K562 (cell line): ENCODE measurements around the gene CFAP410. TPM values are rescaled to one million over a fixed set of nuclear protein-coding genes. Genes with fewer than 3 reads are reported as not detected.

Source experiments
- ATAC-seq: fragments of 200-7000 bp; cut with Tn5 transposase; 3 replicates; pipeline ENCODE4 v1.9.1; 2020; ENCODE audit warnings: moderate library complexity
- BruUV-seq: library from RNA; stranded (reverse); fragments of 400-500 nt; replicated peaks from 2 replicates; lab custom pipeline; 2021; lab: Mats Ljungman, UMichigan
- CTCF ChIA-PET: fragments of 300-600 bp; formaldehyde crosslinking; extraction: SDS; loops from one replicate; lab custom pipeline; 2021; ENCODE audit warnings: low intra/inter-chr PET ratio; lab: Yijun Ruan, JAX
- POLR2A ChIA-PET: fragments of 300-600, 350-650 bp; sonication (Branson Sonifier 250); formaldehyde crosslinking; extraction: SDS; loops from one replicate; lab custom pipeline; 2021; ENCODE audit warnings: antibody characterized with exemption, inconsistent platforms; lab: Yijun Ruan, JAX
- DNase-seq, 4 experiments: peaks; one replicate each; pipeline versions ENCODE4 v3.0.0 to v3.0.0-alpha.2; 2011 to 2018; ENCODE audit warnings: low spot score in 3 of 4, mixed read lengths in 3 of 4; ENCODE audit errors: extremely low read depth in 1 of 4
- FAIRE-seq: peaks from 2 replicates; lab custom pipeline; 2011; peaks lifted over from hg19 to GRCh38; lab: Jason Lieb, UNC
- H2AFZ ChIP-seq: 2 replicates; pipeline ENCODE4 v1.6.0; 2011; ENCODE audit warnings: low read depth, low read length, control low read depth, inconsistent platforms
- H3K27ac ChIP-seq: fragments of 200-600 bp; 3 replicates; pipeline ENCODE4 v1.8.0; 2011; ENCODE audit warnings: low read depth, mild to moderate bottlenecking, control low read depth, inconsistent platforms, low read length, moderate library complexity, mixed read lengths; ENCODE audit errors: extremely low read depth
- H3K27me3 ChIP-seq, 2 experiments: fragments of 300-600 bp in 1 of 2; 2 replicates in 1 of 2; 3 replicates in 1 of 2; pipeline versions ENCODE4 v1.6.0 to v1.8.0; 2011; ENCODE audit warnings: inconsistent platforms in 2 of 2, low read length in 2 of 2, mild to moderate bottlenecking in 1 of 2, mixed read lengths in 1 of 2, moderate library complexity in 1 of 2; ENCODE audit not compliant: control insufficient read depth in 2 of 2, insufficient read depth in 2 of 2
- H3K36me3 ChIP-seq: fragments of 300-600 bp; 3 replicates; pipeline ENCODE4 v1.8.0; 2011; ENCODE audit warnings: mild to moderate bottlenecking, low read length, inconsistent platforms; ENCODE audit not compliant: control insufficient read depth, insufficient read depth
- H3K4me1 ChIP-seq, 2 experiments: fragments of 200-600 bp in 1 of 2; replicated peaks in 1 of 2; 2 replicates in 1 of 2; 3 replicates in 1 of 2; pipeline versions ENCODE4 v1.5.1 to v1.8.0; 2011; ENCODE audit warnings: inconsistent platforms in 2 of 2, low read length in 2 of 2, mild to moderate bottlenecking in 1 of 2, mixed read lengths in 1 of 2, moderate library complexity in 1 of 2; ENCODE audit not compliant: control insufficient read depth in 2 of 2, insufficient read depth in 2 of 2
- H3K4me2 ChIP-seq: 2 replicates; pipeline ENCODE4 v1.6.1; 2011; ENCODE audit warnings: low read length, control low read depth, inconsistent platforms, mixed read lengths; ENCODE audit not compliant: insufficient read depth
- H3K4me3 ChIP-seq: fragments of 200-600 bp; sonication (generic), shearing (Covaris generic); 2 replicates; pipeline ENCODE4 v1.5.1; 2016; ENCODE audit warnings: control low read depth, inconsistent platforms
- H3K79me2 ChIP-seq: fragments of 200-600 bp; 3 replicates; pipeline ENCODE4 v1.8.0; 2011; ENCODE audit warnings: low read length, inconsistent platforms; ENCODE audit not compliant: control insufficient read depth, insufficient read depth
- H3K9ac ChIP-seq, 2 experiments: 2 replicates each; pipeline versions ENCODE4 v1.6.0 to v1.6.1; 2011; ENCODE audit warnings: low read depth in 2 of 2, low read length in 2 of 2, control low read depth in 1 of 2, inconsistent platforms in 1 of 2, mild to moderate bottlenecking in 1 of 2, mixed read lengths in 1 of 2; ENCODE audit not compliant: insufficient read depth in 1 of 2
- H3K9me1 ChIP-seq: one replicate; pipeline ENCODE4 v1.6.0; 2011; ENCODE audit warnings: inconsistent platforms, mild to moderate bottlenecking, low read length, moderate library complexity; ENCODE audit not compliant: control insufficient read depth, insufficient read depth
- H3K9me3 ChIP-seq: replicated peaks from 2 replicates; pipeline ENCODE4 v1.5.1; 2011; ENCODE audit warnings: low read depth, low read length, inconsistent platforms; ENCODE audit not compliant: control insufficient read depth, insufficient read depth
- H4K20me1 ChIP-seq: replicated peaks from 2 replicates; pipeline ENCODE4 v1.6.1; 2011; ENCODE audit warnings: low read length, inconsistent platforms, mixed read lengths; ENCODE audit not compliant: control insufficient read depth, insufficient read depth
- EP400 ChIP-seq: fragments of 450-650 bp; IDR thresholded peaks from 2 replicates; pipeline ENCODE4 v1.6.1; 2017; ENCODE audit warnings: antibody characterized with exemption, mild to moderate bottlenecking, moderate library complexity
- MAZ ChIP-seq, 2 experiments: fragments of 450-650 bp in 1 of 2; sonication (generic) in 1 of 2; formaldehyde crosslinking; IDR thresholded peaks in 1 of 2; conservative IDR thresholded peaks in 1 of 2; 2 replicates each; pipeline versions ENCODE4 v1.4.0 to v1.5.0; 2020; ENCODE audit warnings: mild to moderate bottlenecking in 1 of 2, missing genetic modification reagents in 1 of 2
- MED1 ChIP-seq: sonication (generic); formaldehyde crosslinking; IDR thresholded peaks from 2 replicates; pipeline ENCODE4 v1.8.1; 2023; ENCODE audit warnings: missing genetic modification reagents, borderline replicate concordance
- NCOA2 ChIP-seq, 2 experiments: fragments of 450-650 bp; IDR thresholded peaks; 2 replicates each; pipeline ENCODE4 v1.6.1; 2018; ENCODE audit warnings: mild to moderate bottlenecking in 2 of 2, moderate library complexity in 1 of 2; ENCODE audit not compliant: partially characterized antibody in 2 of 2
- NCOA4 ChIP-seq: fragments of 450-650 bp; IDR thresholded peaks from 2 replicates; pipeline ENCODE4 v1.6.1; 2018; ENCODE audit warnings: mild to moderate bottlenecking; ENCODE audit not compliant: partially characterized antibody
- OTX1 ChIP-seq: fragments of 450-650 bp; formaldehyde crosslinking; IDR thresholded peaks from 2 replicates; pipeline ENCODE4 v1.4.0; 2022; ENCODE audit warnings: mild to moderate bottlenecking
- POLR2A ChIP-seq: fragments of 450-650 bp; conservative IDR thresholded peaks from 2 replicates; pipeline ENCODE4 v1.6.1; 2016
- SMAD4 ChIP-seq: fragments of 250-450 bp; sonication (Bioruptor Pico); conservative IDR thresholded peaks from 2 replicates; pipeline ENCODE4 v1.8.0; 2021; ENCODE audit warnings: inconsistent platforms, mild to moderate bottlenecking, moderate library complexity
- TAF1 ChIP-seq: IDR thresholded peaks from 2 replicates; pipeline ENCODE4 v1.6.1; 2011; ENCODE audit warnings: mild to moderate bottlenecking, low read length, moderate library complexity; ENCODE audit not compliant: insufficient read depth, control insufficient read depth, severe bottlenecking; ENCODE audit errors: extremely low read depth
- XRCC5 ChIP-seq: fragments of 200-400 bp; formaldehyde crosslinking; IDR thresholded peaks from 2 replicates; pipeline ENCODE4 v1.6.1; 2017; ENCODE audit warnings: low read depth, mild to moderate bottlenecking, low read length
- ZBTB17 ChIP-seq: fragments of 450-650 bp; formaldehyde crosslinking; IDR thresholded peaks from 2 replicates; pipeline ENCODE4 v1.4.0; 2020; ENCODE audit warnings: mild to moderate bottlenecking
- ZFPM2 ChIP-seq: fragments of 250-450 bp; sonication (Bioruptor Pico); IDR thresholded peaks from 2 replicates; pipeline ENCODE4 v1.5.1; 2022; ENCODE audit warnings: mild to moderate bottlenecking
- ZNF76 ChIP-seq: fragments of 250-450 bp; sonication (Bioruptor Pico); IDR thresholded peaks from 2 replicates; pipeline ENCODE4 v1.4.0; 2020; ENCODE audit warnings: mild to moderate bottlenecking, moderate library complexity, borderline replicate concordance
- WGBS: fragments of 100-300 bp; shearing (Covaris generic); methylation state at CpG from one replicate; pipeline ENCODE4 v1.1.6; 2016; ENCODE audit warnings: low coverage, mixed read lengths; ENCODE audit not compliant: insufficient coverage; ENCODE audit errors: missing lambda C conversion rate; 5-methylcytosine and 5-hydroxymethylcytosine counted together
- in situ Hi-C: fragments of 300-500 bp; cut with MboI; formaldehyde crosslinking; loops from 4 replicates; pipeline ENCODE4 v1.15.0; 2018; ENCODE audit warnings: inconsistent platforms, mixed read lengths
- intact Hi-C: fragments of 100-400 bp; cut with micrococcal nuclease; formaldehyde crosslinking; loops from 2 replicates; pipeline ENCODE4 v1.14.2; 2022
- polyA plus RNA-seq, 8 experiments: library from polyadenylated mRNA; depleted of rRNA in 4 of 8; stranded (reverse) in 5 of 8; unstranded in 3 of 8; fragments of >200 nt; fragmentation: Nextera tagmentation in 2 of 8; fragmentation: Illumina TruSeq in 1 of 8; extraction: Ambion mirVana in 2 of 8; extraction: Trizol in 1 of 8; gene quantifications; 2 replicates each; pipeline versions ENCODE4 v1.2.1 to v1.2.3, GENCODE V29; 2011 to 2014; ENCODE audit warnings: inconsistent platforms in 1 of 8, missing spikeins in 1 of 8
- total RNA-seq, 7 experiments: library from RNA; depleted of rRNA in 6 of 7; stranded (reverse); fragments of >200 nt in 6 of 7; fragmentation: Illumina TruSeq in 2 of 7; extraction: Trizol in 2 of 7; gene quantifications; 2 replicates each; pipeline versions ENCODE4 v1.2.1 to v1.2.3, GENCODE V29; 2011 to 2021; ENCODE audit warnings: low replicate concordance in 1 of 7
- TF ChIP-seq, protein P1 (sequence below): sonication (generic); formaldehyde crosslinking; IDR thresholded peaks from 2 replicates; pipeline ENCODE4 v1.9.0; 2022; ENCODE audit warnings: mild to moderate bottlenecking, missing genetic modification reagents
- TF ChIP-seq, protein P2 (sequence below): fragments of 250-450 bp; sonication (Bioruptor Pico); IDR thresholded peaks from 2 replicates; pipeline ENCODE4 v1.5.0; 2021

CFAP410 gene
- total and polyA plus RNA-seq, 9 of the 15 experiments (the other 6 are each of a cell fraction or from before 2014, with no cell fraction given), result 0.07 to 17.3 (median 2.3) TPM

DNA sequence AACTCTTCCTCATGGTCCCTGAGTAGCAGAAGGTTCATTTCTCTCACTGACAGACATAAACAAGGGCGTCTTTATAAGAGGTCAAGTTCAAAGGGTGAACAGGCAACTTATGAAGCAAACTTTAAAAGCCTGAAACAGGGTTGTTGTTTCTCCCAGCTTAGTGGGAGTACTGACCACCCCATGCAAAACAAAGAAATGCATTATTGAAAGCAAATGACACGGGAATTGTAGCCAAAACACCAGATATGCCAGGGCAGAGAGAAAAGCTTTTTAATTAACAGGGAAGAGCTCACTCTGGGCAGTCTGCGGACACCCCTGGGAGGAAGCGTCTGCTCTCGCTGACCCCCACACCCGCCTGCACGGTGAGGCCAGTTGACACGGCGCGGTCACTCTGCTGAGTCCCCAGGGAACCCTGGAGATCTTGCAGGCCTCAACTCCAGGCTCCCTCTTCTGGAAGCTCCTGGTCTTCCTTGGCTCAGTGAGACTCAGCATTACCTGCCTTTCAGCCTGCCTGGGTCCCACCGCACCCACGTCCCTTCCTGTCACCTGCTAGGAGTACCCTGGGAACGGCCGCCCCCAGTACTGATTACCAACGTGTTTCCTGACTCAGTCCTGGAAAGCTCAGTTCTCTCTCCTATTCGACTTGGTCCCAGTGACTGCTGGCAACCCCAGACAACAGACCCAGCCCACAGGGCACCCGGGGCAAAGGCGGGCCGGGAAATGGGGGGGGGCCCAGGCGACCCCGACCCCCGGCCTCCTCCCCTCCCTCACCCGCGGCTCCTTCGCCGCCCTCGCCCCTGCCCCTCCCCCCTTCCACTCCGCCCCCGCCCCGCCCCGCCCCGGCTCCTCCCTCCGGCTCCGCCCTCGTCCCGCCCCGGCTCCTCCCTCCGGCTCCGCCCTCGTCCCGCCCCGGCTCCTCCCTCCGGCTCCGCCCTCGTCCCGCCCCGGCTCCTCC lies 972 bp downstream of the CFAP410 start:
- in situ Hi-C loops, result no loop called here
- Histone ChIP-seq H3K9ac (peak overlapping the region; percentile 48 to 91), H3K4me2 (peak overlapping the region; percentile 98), H2AFZ (peak overlapping the region; percentile 87), H3K27me3 (no peaks in the 10 kb centered on the region), H3K9me3 (no peaks in the 10 kb centered on the region), H3K27ac (peak overlapping the region; percentile 63; the same call in 2 of the 3 replicates), H3K36me3 (peaks cover 8% of the 10 kb centered on the region; the same call in 1 of the 3 replicates), H4K20me1 (peaks cover 3% of the 10 kb centered on the region; the same call in 1 of the 2 replicates), H3K9me1 (peaks cover 7% of the 10 kb centered on the region), H3K4me3 (peak overlapping the region; percentile 47), H3K4me1 (peaks cover 17 to 38% of the 10 kb centered on the region in 2 experiments; a peak in 4 of 5 replicates), H3K79me2 (no peaks in the 10 kb centered on the region)
- peak; percentile 63 for ATAC-seq
- POLR2A ChIA-PET, result interaction anchor here (0.6 to 2.1 kb wide), 14 partner anchors 9 to 1426 kb away, joined by 3 to 11 read pairs (median 4); partner anchors contain the start of gene PTTG1IP
- intact Hi-C loops, result no loop called here
- whole genome bisulfite sequencing, result 9% methylated on average over 17 of the region's 47 CpGs
- FAIRE-seq, result peak; percentile 80
- DNase-seq, result peak; percentile 72 to 85 (median 81)
- BruUV-seq, result TSS peak; percentile 68
- CTCF ChIA-PET, result interaction anchor here (0.6 kb wide), 1 partner anchor 13 kb away, joined by 3 read pairs; no protein-coding TSS in a partner anchor
- TF ChIP-seq XRCC5 (peak; percentile 59; the same call in 1 of the 2 replicates), ZNF76 (CRISPR knock-in tag) (0 out of 2 replicates have a peak, but pooled peaks have one; percentile 15), ZBTB17 (CRISPR knock-in tag) (peak; percentile 75; the same call in 1 of the 2 replicates), EP400 (no peak), NCOA4 (no peak), TAF1 (no peak), OTX1 (CRISPR knock-in tag) (0 out of 2 replicates have a peak, but pooled peaks have one; percentile 25), ZFPM2 (CRISPR knock-in tag) (no peak), MAZ (CRISPR knock-in tag; conservative IDR thresholded peaks at IDR 0.05 in 1 of 2, IDR thresholded peaks at IDR 0.05 in 1 of 2) (peak; percentile 34 to 80; a peak in 3 of 4 replicates), POLR2A (no peak), SMAD4 (CRISPR knock-in tag) (peak; percentile 25; the same call in 1 of the 2 replicates), NCOA2 (IDR thresholded peaks at IDR 0.05; ENCODE audit: partially characterized antibody in 2 of 2) (no peak), MED1 (CRISPR knock-in tag) (no peak)
- TF ChIP-seq, protein P1, sequence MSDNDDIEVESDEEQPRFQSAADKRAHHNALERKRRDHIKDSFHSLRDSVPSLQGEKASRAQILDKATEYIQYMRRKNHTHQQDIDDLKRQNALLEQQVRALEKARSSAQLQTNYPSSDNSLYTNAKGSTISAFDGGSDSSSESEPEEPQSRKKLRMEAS (CRISPR knock-in tag), result peak; percentile 36; the same call in 1 of the 2 replicates
- TF ChIP-seq, protein P2, sequence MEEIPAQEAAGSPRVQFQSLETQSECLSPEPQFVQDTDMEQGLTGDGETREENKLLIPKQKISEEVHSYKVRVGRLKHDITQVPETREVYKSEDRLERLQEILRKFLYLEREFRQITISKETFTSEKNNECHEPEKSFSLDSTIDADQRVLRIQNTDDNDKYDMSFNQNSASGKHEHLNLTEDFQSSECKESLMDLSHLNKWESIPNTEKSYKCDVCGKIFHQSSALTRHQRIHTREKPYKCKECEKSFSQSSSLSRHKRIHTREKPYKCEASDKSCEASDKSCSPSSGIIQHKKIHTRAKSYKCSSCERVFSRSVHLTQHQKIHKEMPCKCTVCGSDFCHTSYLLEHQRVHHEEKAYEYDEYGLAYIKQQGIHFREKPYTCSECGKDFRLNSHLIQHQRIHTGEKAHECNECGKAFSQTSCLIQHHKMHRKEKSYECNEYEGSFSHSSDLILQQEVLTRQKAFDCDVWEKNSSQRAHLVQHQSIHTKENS (CRISPR knock-in tag), result no peak
